ENCODE measurements around the gene MPZL1. TPM values are rescaled to one million over a fixed set of nuclear protein-coding genes. Genes with fewer than 3 reads are reported as not detected.
"Not testable (repeated sequence)": the region's sequence is repeated elsewhere in the genome, so short reads cannot be mapped to it uniquely, and the experiment has no call there.

Gene MPZL1
- total and polyA plus RNA-seq, 4 donors = 173 to 308 (median 265) TPM

- Histone ChIP-seq H3K4me1 (ENCODE audit: control insufficient read depth, insufficient read depth, low read length) (no peaks in the 10 kb centered on the region), H3K27ac (ENCODE audit: low read depth, low read length) (no peak overlapping the region), H3K27me3 (ENCODE audit: control insufficient read depth, insufficient read depth, low read length) (no peaks in the 10 kb centered on the region), H3K4me3 (ENCODE audit: low read depth, low read length) (no peak overlapping the region), H3K9me3 (ENCODE audit: control insufficient read depth, insufficient read depth, low read length) (no peaks in the 10 kb centered on the region), H3K36me3 (ENCODE audit: control insufficient read depth, insufficient read depth, low read length) (no peaks in the 10 kb centered on the region)
- 79% methylated on average over 4 of the region's 9 CpGs for WGBS (ENCODE audit: insufficient coverage)
- no peak for DNase-seq (ENCODE audit: low read depth in 4 of 6, low spot score in 6 of 6)
These were observed 102.5 kb downstream of the MPZL1 start for GRCh38 chr1:167824163-167824794.

- no peak for DNase-seq (ENCODE audit: low read depth in 4 of 6, low spot score in 6 of 6)
- 100% methylated on average over 1 of the region's 4 CpGs for WGBS (ENCODE audit: insufficient coverage)
- H3K4me1 ChIP-seq (ENCODE audit: control insufficient read depth, insufficient read depth, low read length) = no peaks in the 10 kb centered on the region
- H3K27ac ChIP-seq (ENCODE audit: low read depth, low read length) = no peak overlapping the region
- no peaks in the 10 kb centered on the region for H3K27me3 ChIP-seq (ENCODE audit: control insufficient read depth, insufficient read depth, low read length)
- no peaks in the 10 kb centered on the region for H3K9me3 ChIP-seq (ENCODE audit: control insufficient read depth, insufficient read depth, low read length)
- H3K36me3 ChIP-seq (ENCODE audit: control insufficient read depth, insufficient read depth, low read length) = no peaks in the 10 kb centered on the region
- no peak overlapping the region for H3K4me3 ChIP-seq (ENCODE audit: low read depth, low read length)
These were observed 103.8 kb downstream of the MPZL1 start for GRCh38 chr1:167825419-167826079.

GRCh38 chr1:167826127-167826526, 104.3 kb downstream of the MPZL1 start:
- Histone ChIP-seq H3K27me3 (ENCODE audit: control insufficient read depth, insufficient read depth, low read length) (no peaks in the 10 kb centered on the region), H3K27ac (ENCODE audit: low read depth, low read length) (no peak overlapping the region), H3K36me3 (ENCODE audit: control insufficient read depth, insufficient read depth, low read length) (no peaks in the 10 kb centered on the region), H3K9me3 (ENCODE audit: control insufficient read depth, insufficient read depth, low read length) (no peaks in the 10 kb centered on the region), H3K4me1 (ENCODE audit: control insufficient read depth, insufficient read depth, low read length) (no peaks in the 10 kb centered on the region), H3K4me3 (ENCODE audit: low read depth, low read length) (no peak overlapping the region)
- DNase-seq (ENCODE audit: low read depth in 4 of 6, low spot score in 6 of 6) = no peak
- 67% methylated on average over 3 of the region's 4 CpGs for WGBS (ENCODE audit: insufficient coverage)

DNA sequence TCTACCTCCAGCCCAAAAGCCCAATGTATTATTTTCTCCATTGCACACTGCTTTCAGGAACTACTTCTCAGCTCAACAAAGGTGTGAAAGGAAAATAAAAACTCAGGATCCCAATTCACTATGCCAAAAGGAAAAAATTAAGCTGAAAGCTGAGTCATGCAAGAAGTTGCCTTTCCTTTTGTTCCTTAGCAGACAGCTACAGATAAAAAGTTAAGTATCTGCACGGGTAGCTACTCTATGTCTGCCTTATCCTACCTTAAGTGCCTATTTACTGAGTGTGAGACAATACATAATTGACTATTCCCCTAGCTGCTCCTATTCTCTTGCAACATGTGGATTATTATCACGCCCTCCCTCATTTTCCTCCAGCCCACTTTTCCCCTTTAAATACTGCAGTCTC, 108.1 kb downstream of the MPZL1 start:
- Histone ChIP-seq H3K4me3 (ENCODE audit: low read depth, low read length) (no peak overlapping the region), H3K9me3 (ENCODE audit: control insufficient read depth, insufficient read depth, low read length) (no peaks in the 10 kb centered on the region), H3K4me1 (ENCODE audit: control insufficient read depth, insufficient read depth, low read length) (no peaks in the 10 kb centered on the region), H3K27me3 (ENCODE audit: control insufficient read depth, insufficient read depth, low read length) (no peaks in the 10 kb centered on the region), H3K36me3 (ENCODE audit: control insufficient read depth, insufficient read depth, low read length) (no peaks in the 10 kb centered on the region), H3K27ac (ENCODE audit: low read depth, low read length) (no peak overlapping the region)
- DNase-seq (ENCODE audit: low read depth in 4 of 6, low spot score in 6 of 6) = no peak
- 67% methylated on average over 1 of the region's 2 CpGs for WGBS (ENCODE audit: insufficient coverage)

DNA sequence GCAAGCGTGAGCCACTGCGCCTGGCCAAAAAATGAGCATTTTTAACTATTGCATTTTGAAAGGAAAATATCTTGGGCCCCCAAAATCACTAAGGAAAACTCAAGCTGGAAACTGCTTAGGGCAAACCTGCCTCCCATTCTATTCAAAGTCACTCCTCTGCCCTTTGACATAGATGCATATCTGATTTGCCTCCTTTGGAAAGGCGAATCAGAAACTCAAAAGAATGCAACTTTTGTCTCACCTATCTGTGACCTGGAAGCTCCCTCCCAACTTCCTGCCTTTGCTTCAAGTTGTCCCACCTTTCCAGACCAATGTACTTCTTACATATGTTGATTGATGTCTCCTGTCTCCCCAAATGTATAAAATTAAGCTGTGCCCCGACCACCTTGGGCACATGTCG, 108.9 kb downstream of the MPZL1 start:
- not testable (repeated sequence) for H3K27ac ChIP-seq (ENCODE audit: low read depth, low read length); H3K36me3 ChIP-seq (ENCODE audit: control insufficient read depth, insufficient read depth, low read length); H3K9me3 ChIP-seq (ENCODE audit: control insufficient read depth, insufficient read depth, low read length); H3K4me3 ChIP-seq (ENCODE audit: low read depth, low read length); H3K27me3 ChIP-seq (ENCODE audit: control insufficient read depth, insufficient read depth, low read length); H3K4me1 ChIP-seq (ENCODE audit: control insufficient read depth, insufficient read depth, low read length); DNase-seq (ENCODE audit: low read depth in 4 of 6, low spot score in 6 of 6)
- WGBS (ENCODE audit: insufficient coverage) = no CpG with 5 or more reads among the region's 5 CpGs

- Histone ChIP-seq H3K27me3 (ENCODE audit: control insufficient read depth, insufficient read depth, low read length) (no peaks in the 10 kb centered on the region), H3K27ac (ENCODE audit: low read depth, low read length) (no peak overlapping the region), H3K4me1 (ENCODE audit: control insufficient read depth, insufficient read depth, low read length) (no peaks in the 10 kb centered on the region), H3K9me3 (ENCODE audit: control insufficient read depth, insufficient read depth, low read length) (no peaks in the 10 kb centered on the region), H3K36me3 (ENCODE audit: control insufficient read depth, insufficient read depth, low read length) (no peaks in the 10 kb centered on the region), H3K4me3 (ENCODE audit: low read depth, low read length) (no peak overlapping the region)
- WGBS (ENCODE audit: insufficient coverage) = 79% methylated on average over 2 of the region's 5 CpGs
- no peak for DNase-seq (ENCODE audit: low read depth in 4 of 6, low spot score in 6 of 6)
These were observed 110.9 kb downstream of the MPZL1 start for GRCh38 chr1:167832693-167833092.

GRCh38 chr1:167833904-167834303, 112.1 kb downstream of the MPZL1 start:
- Histone ChIP-seq H3K36me3 (ENCODE audit: control insufficient read depth, insufficient read depth, low read length) (no peaks in the 10 kb centered on the region), H3K4me3 (ENCODE audit: low read depth, low read length) (no peak overlapping the region), H3K4me1 (ENCODE audit: control insufficient read depth, insufficient read depth, low read length) (no peaks in the 10 kb centered on the region), H3K27ac (ENCODE audit: low read depth, low read length) (no peak overlapping the region), H3K9me3 (ENCODE audit: control insufficient read depth, insufficient read depth, low read length) (no peaks in the 10 kb centered on the region), H3K27me3 (ENCODE audit: control insufficient read depth, insufficient read depth, low read length) (no peaks in the 10 kb centered on the region)
- no peak for DNase-seq (ENCODE audit: low read depth in 4 of 6, low spot score in 6 of 6)

DNA sequence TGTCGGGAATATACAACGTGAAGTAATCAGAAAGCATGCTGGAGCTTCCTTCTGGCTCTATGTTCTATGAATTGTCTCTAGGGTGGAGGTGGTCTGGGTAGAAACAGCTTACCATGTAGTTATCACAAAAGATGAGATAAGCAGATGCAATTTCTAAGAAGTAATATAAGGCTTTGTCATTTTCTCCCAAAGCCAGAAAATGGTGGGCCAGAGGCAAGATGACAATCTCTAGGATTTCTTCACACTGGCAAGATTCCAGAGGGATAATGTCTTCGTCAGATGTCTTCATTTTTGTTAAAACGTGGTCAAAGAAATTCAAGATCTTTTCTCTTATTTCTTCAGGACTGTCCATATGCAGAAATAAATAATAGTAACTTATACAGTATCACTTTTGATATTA, 114.4 kb downstream of the MPZL1 start:
- H3K4me3 ChIP-seq (ENCODE audit: low read depth, low read length) = no peak overlapping the region
- WGBS (ENCODE audit: insufficient coverage) = 50% methylated on average over 2 of the region's 4 CpGs

DNA sequence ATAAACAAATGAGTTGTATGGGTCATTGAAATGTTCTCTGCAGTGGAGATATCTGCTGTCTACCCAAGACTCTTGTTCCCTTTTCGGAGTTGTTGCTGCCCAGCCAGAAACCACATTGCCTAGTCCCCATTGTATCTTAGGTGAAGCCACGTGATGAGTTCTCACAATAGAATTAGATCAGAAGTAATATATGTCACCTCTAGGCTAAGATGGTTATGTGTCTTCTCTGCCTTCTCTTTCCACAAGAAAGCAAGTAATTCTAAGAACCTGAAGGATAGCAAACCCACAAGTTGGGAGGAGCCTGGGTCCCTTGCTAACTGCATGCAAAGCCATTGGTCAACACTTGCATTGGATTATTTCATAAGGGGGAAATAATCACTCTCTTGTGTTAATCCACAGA, 115.5 kb downstream of the MPZL1 start:
- no peaks in the 10 kb centered on the region for H3K36me3 ChIP-seq (ENCODE audit: control insufficient read depth, insufficient read depth, low read length)
- no peaks in the 10 kb centered on the region for H3K9me3 ChIP-seq (ENCODE audit: control insufficient read depth, insufficient read depth, low read length)
- DNase-seq (ENCODE audit: low read depth in 4 of 6, low spot score in 6 of 6) = no peak
- H3K4me3 ChIP-seq (ENCODE audit: low read depth, low read length) = no peak overlapping the region
- H3K4me1 ChIP-seq (ENCODE audit: control insufficient read depth, insufficient read depth, low read length) = no peaks in the 10 kb centered on the region
- WGBS (ENCODE audit: insufficient coverage) = no CpG with 5 or more reads among the region's 2 CpGs
- no peaks in the 10 kb centered on the region for H3K27me3 ChIP-seq (ENCODE audit: control insufficient read depth, insufficient read depth, low read length)
- H3K27ac ChIP-seq (ENCODE audit: low read depth, low read length) = no peak overlapping the region

More for the DNA sequence above, 114.4 kb downstream of the MPZL1 start:
- no peak overlapping the region for H3K27ac ChIP-seq (ENCODE audit: low read depth, low read length)
- no peaks in the 10 kb centered on the region for H3K36me3 ChIP-seq (ENCODE audit: control insufficient read depth, insufficient read depth, low read length)
- no peaks in the 10 kb centered on the region for H3K9me3 ChIP-seq (ENCODE audit: control insufficient read depth, insufficient read depth, low read length)
- no peaks in the 10 kb centered on the region for H3K27me3 ChIP-seq (ENCODE audit: control insufficient read depth, insufficient read depth, low read length)
- no peaks in the 10 kb centered on the region for H3K4me1 ChIP-seq (ENCODE audit: control insufficient read depth, insufficient read depth, low read length)
- no peak for DNase-seq (ENCODE audit: low read depth in 4 of 6, low spot score in 6 of 6)

GRCh38 chr1:167839009-167839408, 117.2 kb downstream of the MPZL1 start:
- Histone ChIP-seq H3K9me3 (ENCODE audit: control insufficient read depth, insufficient read depth, low read length) (no peaks in the 10 kb centered on the region), H3K36me3 (ENCODE audit: control insufficient read depth, insufficient read depth, low read length) (no peaks in the 10 kb centered on the region), H3K27ac (ENCODE audit: low read depth, low read length) (no peak overlapping the region), H3K27me3 (ENCODE audit: control insufficient read depth, insufficient read depth, low read length) (no peaks in the 10 kb centered on the region), H3K4me1 (ENCODE audit: control insufficient read depth, insufficient read depth, low read length) (no peaks in the 10 kb centered on the region), H3K4me3 (ENCODE audit: low read depth, low read length) (no peak overlapping the region)
- WGBS (ENCODE audit: insufficient coverage) = no CpG with 5 or more reads among the region's 2 CpGs
- no peak for DNase-seq (ENCODE audit: low read depth in 4 of 6, low spot score in 6 of 6)

Measured in spinal cord (tissue), 10 donors.